ENCODE results near the gene NAA38. TPM values are rescaled to one million over a fixed set of nuclear protein-coding genes. Genes with fewer than 3 reads are reported as not detected.

Gene NAA38, protein sequence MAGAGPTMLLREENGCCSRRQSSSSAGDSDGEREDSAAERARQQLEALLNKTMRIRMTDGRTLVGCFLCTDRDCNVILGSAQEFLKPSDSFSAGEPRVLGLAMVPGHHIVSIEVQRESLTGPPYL
- 210 to 251 TPM (median 223 TPM) in 5 replicates for total RNA-seq (2022; extraction: Qiagen RNA extraction; ENCODE audit: low read depth)

DNA sequence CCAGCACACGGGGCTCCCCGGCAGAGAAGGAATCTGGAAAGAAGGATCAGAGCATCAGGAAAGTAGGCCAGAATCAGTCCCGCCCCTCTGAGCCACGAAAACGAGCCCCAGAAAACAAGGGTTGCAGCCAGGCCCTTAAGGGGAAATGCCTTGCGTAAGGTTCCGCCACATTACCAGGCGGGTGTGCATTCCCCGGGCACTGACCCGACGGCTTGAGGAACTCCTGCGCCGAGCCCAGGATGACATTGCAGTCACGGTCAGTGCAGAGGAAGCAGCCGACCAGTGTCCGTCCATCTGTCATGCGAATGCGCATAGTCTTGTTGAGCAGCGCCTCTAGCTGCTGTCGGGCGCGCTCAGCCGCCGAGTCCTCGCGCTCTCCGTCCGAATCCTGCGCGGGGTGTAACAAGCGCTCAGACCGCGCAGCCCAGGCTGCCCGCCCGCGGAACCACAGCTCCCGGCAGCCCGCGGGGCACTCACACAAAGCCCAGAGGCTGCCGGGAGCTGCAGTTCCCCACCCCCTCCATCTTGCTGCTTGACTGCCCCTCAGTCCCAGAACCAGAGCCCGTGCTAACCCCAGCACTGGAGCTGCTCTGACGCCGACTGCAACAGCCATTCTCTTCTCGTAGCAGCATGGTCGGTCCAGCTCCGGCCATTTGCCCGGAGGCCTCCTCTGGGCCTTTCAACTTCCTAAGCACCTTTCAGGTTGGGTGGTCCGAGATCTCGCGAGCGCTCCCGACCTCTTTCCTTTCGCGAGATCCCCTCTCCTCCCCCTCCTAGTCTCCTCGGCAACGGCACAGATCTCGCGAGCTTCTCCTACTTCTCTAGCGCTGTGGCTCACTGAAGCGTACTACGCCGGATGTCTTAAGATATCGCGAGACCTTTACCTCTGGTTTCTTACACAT lies at the start of gene NAA38:
Gene NAA38 (minus strand): TSS at position 749 of the 902 bp plus-strand sequence. CDS start 96 bp downstream, at position 653.

DNA sequence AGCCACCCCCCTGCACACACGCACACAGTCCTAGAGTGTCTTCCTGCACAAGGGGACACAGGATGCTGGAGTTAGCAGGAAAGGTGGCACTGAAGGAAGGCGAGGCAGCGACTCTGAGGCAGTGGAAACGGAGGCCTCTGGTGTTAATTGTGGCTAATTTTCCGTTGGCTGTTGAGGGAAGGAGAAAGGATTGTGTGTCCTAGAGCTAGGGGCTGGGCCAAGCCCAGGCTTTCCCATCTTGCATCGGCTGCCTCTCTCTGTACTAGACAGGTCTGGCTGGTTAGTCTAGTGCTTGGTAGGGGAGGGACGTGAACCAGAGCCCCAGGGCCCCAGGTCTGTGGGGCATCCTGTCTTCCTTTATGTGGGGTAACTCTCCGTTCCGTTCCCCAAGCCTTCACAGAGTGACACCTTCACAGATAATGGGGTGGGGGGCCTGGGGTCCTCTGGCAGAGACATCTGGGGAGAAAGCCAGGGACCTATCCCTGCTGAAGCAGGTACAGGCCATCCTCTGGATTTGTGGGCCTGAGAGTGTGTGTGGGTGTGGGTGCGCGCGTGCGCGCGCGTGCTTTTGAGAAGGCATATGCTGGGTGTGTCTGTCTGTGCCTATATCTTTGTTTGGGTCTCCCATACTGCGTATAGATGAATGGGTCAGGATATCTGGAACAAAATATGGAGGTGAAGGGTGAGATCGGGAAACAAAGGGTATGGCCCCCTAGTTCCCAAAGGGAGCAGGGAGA lies 31.0 kb upstream of the NAA38 start, which contains the start of gene CHD3:
Gene CHD3 (plus strand): TSS at position 606 of the 737 bp plus-strand sequence. CDS start 212 bp downstream, outside the sequence.

DNA sequence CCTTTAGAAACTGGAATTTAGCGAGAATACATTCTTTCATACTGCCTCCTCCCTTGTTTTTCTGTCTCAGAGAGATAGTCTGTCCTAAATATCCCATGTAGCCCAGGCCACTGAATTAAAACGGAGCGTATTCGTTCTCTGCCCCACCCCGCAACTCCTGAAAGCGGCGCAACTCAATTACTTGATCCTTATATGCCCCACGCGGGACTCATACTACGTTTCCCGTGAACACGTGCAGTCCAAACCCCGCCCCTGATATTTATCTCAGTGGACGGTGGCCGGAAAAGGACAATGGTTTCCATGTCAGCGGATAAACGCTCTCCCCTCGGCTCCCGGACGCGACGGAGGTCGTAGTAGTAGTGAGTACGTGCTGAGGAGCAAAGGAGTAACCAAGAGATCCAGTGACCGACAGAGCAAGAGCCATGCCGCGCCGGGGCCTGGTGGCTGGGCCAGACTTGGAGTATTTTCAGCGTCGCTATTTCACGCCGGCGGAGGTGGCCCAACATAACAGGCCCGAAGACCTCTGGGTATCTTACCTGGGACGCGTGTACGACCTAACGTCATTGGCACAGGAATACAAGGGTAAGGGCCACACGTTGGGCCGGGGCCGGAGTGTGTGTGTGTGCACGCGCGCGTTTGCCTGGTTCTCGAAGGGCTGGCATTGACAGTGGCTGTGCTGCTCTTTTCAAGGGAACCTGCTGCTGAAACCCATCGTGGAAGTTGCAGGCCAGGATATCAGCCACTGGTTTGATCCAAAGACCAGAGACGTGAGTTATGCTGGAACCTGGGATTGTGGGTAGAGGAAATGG lies 558 bp upstream of the NAA38 start, which contains the start of gene CYB5D1:
Gene CYB5D1 (plus strand): TSS at position 291 of the 809 bp plus-strand sequence. CDS start 132 bp downstream, at position 423.

DNA sequence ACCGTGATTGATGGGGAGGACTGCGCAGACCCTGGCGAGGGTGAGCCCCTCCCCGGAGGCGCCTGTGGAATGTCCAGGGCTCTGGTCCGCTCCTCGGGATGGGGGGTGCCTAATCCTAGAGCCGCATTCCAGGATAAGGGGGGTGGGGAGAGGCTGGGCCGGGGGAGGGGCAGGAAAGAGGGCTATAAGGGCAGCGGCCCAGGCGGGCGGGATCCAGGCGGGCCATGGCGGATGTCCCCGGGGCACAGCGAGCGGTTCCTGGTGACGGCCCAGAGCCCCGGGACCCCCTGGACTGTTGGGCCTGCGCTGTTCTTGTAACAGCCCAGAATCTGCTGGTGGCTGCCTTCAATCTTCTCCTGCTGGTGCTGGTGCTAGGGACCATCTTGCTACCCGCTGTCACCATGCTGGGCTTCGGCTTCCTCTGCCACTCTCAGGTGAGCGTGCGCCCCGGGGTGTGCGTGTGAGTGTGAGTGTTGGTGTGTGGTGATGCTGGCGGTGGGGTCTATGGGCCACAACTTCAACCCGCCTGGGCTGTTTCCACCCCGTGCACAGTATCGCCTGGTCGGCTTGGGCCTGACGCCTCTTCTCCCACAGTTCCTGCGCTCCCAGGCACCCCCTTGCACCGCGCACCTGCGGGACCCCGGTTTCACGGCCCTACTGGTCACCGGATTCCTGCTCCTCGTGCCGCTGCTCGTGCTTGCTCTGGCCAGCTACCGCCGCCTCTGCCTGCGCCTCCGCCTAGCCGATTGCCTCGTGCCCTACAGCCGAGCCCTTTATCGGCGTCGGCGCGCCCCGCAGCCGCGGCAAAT lies 2.3 kb downstream of the NAA38 start, which contains the start of gene TMEM88:
Gene TMEM88 (plus strand): TSS at position 216 of the 809 bp plus-strand sequence. CDS start 9 bp downstream, at position 225.

DNA sequence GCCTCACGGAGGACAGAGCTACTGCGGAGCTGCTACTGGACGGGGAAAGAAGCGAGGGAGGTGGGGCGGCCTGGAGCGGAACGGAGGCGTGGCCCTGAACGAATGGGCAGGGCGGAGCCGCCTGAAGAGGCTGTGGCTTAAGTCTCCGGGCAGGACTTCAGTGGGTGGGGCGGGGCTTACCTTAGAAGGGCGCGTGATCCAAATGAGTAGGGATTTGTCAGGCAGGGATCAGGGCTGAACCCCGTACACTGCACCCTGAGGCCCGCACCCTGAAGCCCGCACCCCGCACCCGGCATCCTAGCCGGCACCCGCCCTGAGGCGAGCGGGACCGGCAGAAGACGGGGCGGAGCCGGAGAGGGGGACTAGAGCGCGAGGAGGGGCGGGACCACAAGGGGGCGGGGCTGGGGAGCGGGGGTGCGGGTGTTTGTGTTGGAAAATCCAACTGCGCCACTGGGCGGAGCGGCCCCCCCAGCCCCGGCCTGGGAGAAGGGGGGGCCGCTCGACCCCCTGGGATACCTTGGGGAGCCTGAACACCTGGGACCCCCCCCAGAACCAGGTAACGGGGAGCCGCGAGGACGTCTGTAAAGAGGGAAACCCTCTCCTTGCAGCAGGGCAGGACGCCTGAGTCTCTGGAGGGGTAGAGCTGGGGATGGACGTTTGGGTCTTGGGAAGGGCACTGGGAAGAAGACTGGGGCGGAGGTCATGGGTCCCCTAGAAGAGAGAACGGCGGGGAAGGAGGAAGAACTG lies 23.4 kb downstream of the NAA38 start, which contains the start of gene KDM6B:
Gene KDM6B (plus strand): TSS at position 423 of the 747 bp plus-strand sequence. CDS start 11,338 bp downstream, outside the sequence.

Other genes starting within 250 kb of the NAA38 start
- gene FXR2, start 242.7 kb downstream of the NAA38 start, total RNA-seq (2022; extraction: Qiagen RNA extraction; ENCODE audit: low read depth), result 44.0 to 59.8 TPM (median 56.2 TPM) in 5 replicates
- 65.1 to 91.4 TPM (median 81.4 TPM) in 5 replicates for gene SAT2, start 229.7 kb downstream of the NAA38 start, total RNA-seq (2022; extraction: Qiagen RNA extraction; ENCODE audit: low read depth)
- gene SHBG, start 227.4 kb downstream of the NAA38 start, total RNA-seq (2022; extraction: Qiagen RNA extraction; ENCODE audit: low read depth), result 0.29 to 1.1 TPM (median 0.42 TPM) in 5 replicates
- 0.12 to 0.42 TPM (median 0.26 TPM) in 5 replicates for gene ATP1B2, start 206.6 kb downstream of the NAA38 start, total RNA-seq (2022; extraction: Qiagen RNA extraction; ENCODE audit: low read depth)
- gene TP53, start 170.1 kb downstream of the NAA38 start, total RNA-seq (2022; extraction: Qiagen RNA extraction; ENCODE audit: low read depth), result 38.4 to 46.5 TPM (median 42.3 TPM) in 5 replicates
- gene WRAP53, start 169.1 kb downstream of the NAA38 start, total RNA-seq (2022; extraction: Qiagen RNA extraction; ENCODE audit: low read depth), result 29.3 to 48.6 TPM (median 40.8 TPM) in 5 replicates
- 1.3 to 1.6 TPM (median 1.5 TPM) in 5 replicates for gene EFNB3, start 152.4 kb downstream of the NAA38 start, total RNA-seq (2022; extraction: Qiagen RNA extraction; ENCODE audit: low read depth)
- 0.01 to 0.10 TPM (median 0.05 TPM) in 4 of 5 replicates, not detected in the other for gene DNAH2, start 139.8 kb downstream of the NAA38 start, total RNA-seq (2022; extraction: Qiagen RNA extraction; ENCODE audit: low read depth)
- gene KDM6B, start 23.3 kb downstream of the NAA38 start, total RNA-seq (2022; extraction: Qiagen RNA extraction; ENCODE audit: low read depth), result 9.9 to 17.7 TPM (median 12.8 TPM) in 5 replicates
- 0.23 to 0.92 TPM (median 0.82 TPM) in 5 replicates for gene TMEM88, start 2.5 kb downstream of the NAA38 start, total RNA-seq (2022; extraction: Qiagen RNA extraction; ENCODE audit: low read depth)
- 19.1 to 21.6 TPM (median 19.8 TPM) in 5 replicates for gene CYB5D1, start 444 bp upstream of the NAA38 start, total RNA-seq (2022; extraction: Qiagen RNA extraction; ENCODE audit: low read depth)
- 52.0 to 66.7 TPM (median 61.6 TPM) in 5 replicates for gene CHD3, start 31.2 kb upstream of the NAA38 start, total RNA-seq (2022; extraction: Qiagen RNA extraction; ENCODE audit: low read depth)
- 1.0 to 1.7 TPM (median 1.1 TPM) in 5 replicates for gene RNF227, start 58.7 kb upstream of the NAA38 start, total RNA-seq (2022; extraction: Qiagen RNA extraction; ENCODE audit: low read depth)
- gene KCNAB3, start 72.3 kb upstream of the NAA38 start, total RNA-seq (2022; extraction: Qiagen RNA extraction; ENCODE audit: low read depth), result 1.7 to 2.9 TPM (median 2.0 TPM) in 5 replicates
- gene TRAPPC1, start 74.4 kb upstream of the NAA38 start, total RNA-seq (2022; extraction: Qiagen RNA extraction; ENCODE audit: low read depth), result 298 to 338 TPM (median 306 TPM) in 5 replicates
- gene CNTROB, start 74.6 kb upstream of the NAA38 start, total RNA-seq (2022; extraction: Qiagen RNA extraction; ENCODE audit: low read depth), result 32.2 to 41.3 TPM (median 38.3 TPM) in 5 replicates
- 0.24 to 0.34 TPM in 2 of 5 replicates, not detected in the others for gene GUCY2D, start 145.1 kb upstream of the NAA38 start, total RNA-seq (2022; extraction: Qiagen RNA extraction; ENCODE audit: low read depth)
- 0.05 to 0.07 TPM in 2 of 5 replicates, not detected in the others for gene ALOX15B, start 181.5 kb upstream of the NAA38 start, total RNA-seq (2022; extraction: Qiagen RNA extraction; ENCODE audit: low read depth)
- gene ALOX12B, start 230.2 kb upstream of the NAA38 start, total RNA-seq (2022; extraction: Qiagen RNA extraction; ENCODE audit: low read depth), result 1.3 to 1.8 TPM (median 1.6 TPM) in 5 replicates

All from A549 treated with GW870086 at 1 μM for 4 hours (cell line).